ENCODE measurements around the gene TMEM63A.

GRCh38 chr1:225888289-225888897 is 6.2 kb upstream of the TMEM63A start:
- TF ChIP-seq CTCF (IDR thresholded peaks at IDR 0.05) (no peak), ZFX (IDR thresholded peaks at IDR 0.05; ENCODE audit: borderline replicate concordance) (no peak)
